ENCODE data around the gene TNN. TPM values are rescaled to one million over a fixed set of nuclear protein-coding genes. Genes with fewer than 3 reads are reported as not detected.

TNN gene
- total and polyA plus RNA-seq, 7 donors: 0.03 to 0.36 (median 0.28) TPM; not detected in 2

DNA sequence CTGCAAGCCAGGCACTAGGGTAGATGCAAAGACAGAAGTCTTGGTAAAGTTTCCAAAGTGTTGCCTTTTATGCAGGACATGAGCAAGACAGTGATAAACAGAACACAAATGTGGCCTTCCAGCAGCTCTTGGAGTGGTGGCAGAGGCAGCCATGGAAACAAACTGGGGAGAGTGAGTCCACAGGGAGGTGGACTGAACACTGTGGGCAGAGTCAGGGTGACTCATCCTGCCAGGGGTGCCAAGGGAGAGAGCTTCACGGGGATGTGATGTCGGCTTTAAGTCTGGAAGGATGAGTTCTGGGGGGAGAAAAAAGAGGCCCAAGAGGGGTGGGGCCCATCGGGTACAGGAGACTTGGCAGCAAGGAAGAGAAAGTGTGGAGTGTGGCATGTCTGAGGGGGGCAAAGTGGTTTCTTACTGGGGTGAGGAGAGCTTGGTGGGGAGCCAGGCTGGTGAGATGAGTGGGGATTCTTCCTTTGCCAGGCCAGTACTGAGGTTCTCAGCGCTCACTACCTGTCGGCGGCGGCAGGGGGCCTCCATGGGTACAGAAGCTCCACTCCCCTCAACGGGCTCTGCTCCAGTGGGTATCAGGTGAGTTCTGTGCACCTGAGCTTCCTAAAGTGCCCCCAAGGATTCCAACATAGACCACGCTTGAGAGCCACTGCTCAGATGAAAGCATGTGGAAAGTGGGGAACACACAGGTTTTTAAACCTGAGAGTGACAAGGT lies 83.1 kb downstream of the TNN start:
- H3K9me3 ChIP-seq: no peaks in the 10 kb centered on the region
- 71 to 79% methylated on average over 9 of the region's 9 CpGs for WGBS, 2 donors
- DNase-seq: no peak
- peaks cover 0 to 17% (median 12%) of the 10 kb centered on the region in 4 donors for H3K4me1 ChIP-seq
- TF ChIP-seq POLR2AphosphoS5 (IDR thresholded peaks at IDR 0.05) (no peak), POLR2A (IDR thresholded peaks at IDR 0.05) (no peak)
- no peaks in the 10 kb centered on the region for H3K36me3 ChIP-seq
- intact Hi-C loops (cut with DNase I): loop anchor here (2.0 kb wide), 1 partner anchor 120 kb away; no protein-coding TSS in a partner anchor
- H3K27ac ChIP-seq: peak overlapping the region; percentile 7 to 66 (median 52)
- no peak overlapping the region for H3K4me3 ChIP-seq
- H3K27me3 ChIP-seq: no peaks in the 10 kb centered on the region

DNA sequence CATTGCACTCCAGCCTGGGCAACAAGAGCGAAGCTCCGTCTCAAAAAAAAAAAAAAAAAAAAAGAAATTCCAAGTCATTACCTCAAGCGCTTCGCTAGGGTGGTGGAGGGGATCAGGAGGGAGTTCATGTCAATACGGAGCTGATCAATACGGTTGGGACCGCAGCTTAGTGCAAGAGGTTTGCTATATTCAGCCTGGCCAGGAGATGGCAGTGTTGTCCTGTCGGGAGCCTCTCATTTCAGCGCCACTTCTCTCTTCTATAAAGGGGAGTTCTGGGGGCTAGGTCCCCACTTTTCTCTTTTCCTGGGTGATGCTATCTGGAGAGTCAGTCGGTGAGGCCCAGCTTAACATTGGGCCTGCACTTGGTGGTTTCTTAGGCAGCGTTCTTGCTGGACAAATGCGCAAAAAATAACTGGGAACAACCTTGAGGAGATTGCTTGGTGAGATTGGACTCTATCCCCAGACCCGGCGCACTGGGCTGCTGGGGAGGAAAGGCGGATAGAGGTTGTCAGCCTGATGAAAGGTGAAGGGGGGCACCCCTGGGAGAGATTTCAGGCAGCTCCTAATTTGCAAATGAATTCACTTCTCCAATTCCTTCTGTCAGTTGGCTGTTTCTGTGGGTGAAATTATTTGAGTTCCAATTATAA lies 84.5 kb downstream of the TNN start:
- H3K4me3 ChIP-seq: no peak overlapping the region
- 4 to 6% methylated on average over 15 of the region's 15 CpGs for WGBS, 2 donors
- peak; percentile 77 for DNase-seq

DNA sequence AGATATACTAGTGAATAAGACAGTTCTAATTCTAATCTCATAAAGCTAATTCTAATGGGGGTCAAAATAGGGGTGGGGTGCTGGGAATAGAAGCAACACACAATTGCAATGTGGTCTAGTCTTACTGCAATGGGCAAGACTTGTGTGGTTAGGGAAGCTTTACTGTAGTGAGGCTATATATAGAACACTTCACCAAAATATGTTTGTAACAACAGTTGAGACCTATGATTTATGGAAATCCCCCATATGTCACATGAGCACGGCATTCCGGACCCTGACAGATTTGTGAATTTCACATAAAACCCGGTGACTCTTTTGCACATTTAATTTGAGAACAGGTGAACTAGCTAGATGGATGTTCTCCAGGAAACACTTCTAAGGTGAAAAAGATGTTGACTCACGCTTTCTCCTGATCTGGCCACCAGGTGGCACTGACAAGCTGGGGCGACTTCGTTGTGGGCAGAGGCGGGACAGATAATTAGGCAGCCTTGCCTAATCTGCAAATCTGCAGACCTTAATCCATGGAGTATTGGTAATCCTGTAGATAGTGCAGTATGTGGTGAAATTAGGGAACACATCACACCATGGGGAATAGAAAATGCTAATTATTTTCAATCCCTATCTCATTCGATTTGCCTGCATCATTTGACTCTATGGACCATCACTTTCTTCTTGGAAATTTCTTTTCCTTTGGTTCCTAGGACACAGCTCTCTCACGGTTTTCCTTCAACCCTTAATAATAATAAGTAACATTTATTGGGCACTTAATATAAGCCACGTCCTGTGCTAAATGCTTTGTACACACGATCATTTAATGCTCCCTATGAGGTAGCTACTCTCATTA lies 87.2 kb downstream of the TNN start:
- Histone ChIP-seq H3K27me3 (no peaks in the 10 kb centered on the region), H3K4me3 (no peak overlapping the region), H3K9me3 (no peaks in the 10 kb centered on the region), H3K4me1 (peaks cover 0 to 14% (median 10%) of the 10 kb centered on the region in 4 donors), H3K27ac (no peak overlapping the region), H3K36me3 (no peaks in the 10 kb centered on the region)
- intact Hi-C loops (cut with DNase I): no loop called here
- DNase-seq: peak; percentile 85
- WGBS, 2 donors: 17 to 26% methylated on average over 11 of the region's 11 CpGs
- TF ChIP-seq POLR2AphosphoS5 (IDR thresholded peaks at IDR 0.05) (no peak), EP300 (IDR thresholded peaks at IDR 0.05) (no peak), POLR2A (IDR thresholded peaks at IDR 0.05) (no peak)
- TF ChIP-seq, protein P1, sequence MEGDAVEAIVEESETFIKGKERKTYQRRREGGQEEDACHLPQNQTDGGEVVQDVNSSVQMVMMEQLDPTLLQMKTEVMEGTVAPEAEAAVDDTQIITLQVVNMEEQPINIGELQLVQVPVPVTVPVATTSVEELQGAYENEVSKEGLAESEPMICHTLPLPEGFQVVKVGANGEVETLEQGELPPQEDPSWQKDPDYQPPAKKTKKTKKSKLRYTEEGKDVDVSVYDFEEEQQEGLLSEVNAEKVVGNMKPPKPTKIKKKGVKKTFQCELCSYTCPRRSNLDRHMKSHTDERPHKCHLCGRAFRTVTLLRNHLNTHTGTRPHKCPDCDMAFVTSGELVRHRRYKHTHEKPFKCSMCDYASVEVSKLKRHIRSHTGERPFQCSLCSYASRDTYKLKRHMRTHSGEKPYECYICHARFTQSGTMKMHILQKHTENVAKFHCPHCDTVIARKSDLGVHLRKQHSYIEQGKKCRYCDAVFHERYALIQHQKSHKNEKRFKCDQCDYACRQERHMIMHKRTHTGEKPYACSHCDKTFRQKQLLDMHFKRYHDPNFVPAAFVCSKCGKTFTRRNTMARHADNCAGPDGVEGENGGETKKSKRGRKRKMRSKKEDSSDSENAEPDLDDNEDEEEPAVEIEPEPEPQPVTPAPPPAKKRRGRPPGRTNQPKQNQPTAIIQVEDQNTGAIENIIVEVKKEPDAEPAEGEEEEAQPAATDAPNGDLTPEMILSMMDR (IDR thresholded peaks at IDR 0.05): peak; percentile 44 to 92 (median 74)

More for the DNA sequence above, 84.5 kb downstream of the TNN start:
- Histone ChIP-seq H3K27me3 (no peaks in the 10 kb centered on the region), H3K4me1 (peaks cover 0 to 14% (median 10%) of the 10 kb centered on the region in 4 donors), H3K36me3 (no peaks in the 10 kb centered on the region), H3K27ac (no peak overlapping the region), H3K9me3 (no peaks in the 10 kb centered on the region)
- intact Hi-C loops (cut with DNase I): loop anchor here (1.0 kb wide), 1 partner anchor 167 kb away; no protein-coding TSS in a partner anchor
- TF ChIP-seq, protein P1 (IDR thresholded peaks at IDR 0.05): peak; percentile 15 to 84 (median 67)
- TF ChIP-seq EP300 (IDR thresholded peaks at IDR 0.05) (no peak), POLR2AphosphoS5 (IDR thresholded peaks at IDR 0.05) (no peak), POLR2A (IDR thresholded peaks at IDR 0.05) (no peak)

DNA sequence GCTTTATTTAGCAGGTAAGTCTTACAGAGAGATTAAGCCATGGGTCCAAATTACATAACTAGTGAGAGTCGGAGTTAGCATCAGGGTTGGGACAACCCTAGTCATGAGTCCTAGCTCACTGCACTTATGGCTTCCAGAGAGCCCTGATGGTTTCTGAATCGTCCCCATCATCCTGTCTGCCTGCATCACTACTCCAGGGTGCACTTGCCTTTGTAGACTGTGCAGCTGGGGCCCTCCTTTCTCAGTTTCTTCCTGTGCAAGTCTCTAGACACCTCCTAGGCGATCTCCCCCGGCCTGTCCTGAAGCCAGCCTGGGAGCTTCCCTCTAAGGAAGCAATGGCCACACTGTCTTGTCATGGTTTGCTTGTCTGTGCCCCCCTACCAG lies 87.8 kb downstream of the TNN start:
- intact Hi-C loops (cut with DNase I): no loop called here
- Histone ChIP-seq H3K27me3 (no peaks in the 10 kb centered on the region), H3K36me3 (no peaks in the 10 kb centered on the region), H3K4me1 (peaks cover 0 to 9% (median 4%) of the 10 kb centered on the region in 4 donors), H3K9me3 (no peaks in the 10 kb centered on the region), H3K27ac (no peak overlapping the region), H3K4me3 (no peak overlapping the region)
- no peak for DNase-seq
- TF ChIP-seq POLR2AphosphoS5 (IDR thresholded peaks at IDR 0.05) (no peak), EP300 (IDR thresholded peaks at IDR 0.05) (no peak), POLR2A (IDR thresholded peaks at IDR 0.05) (no peak)
- TF ChIP-seq, protein P1 (IDR thresholded peaks at IDR 0.05): no peak
- WGBS, 2 donors: 79 to 85% methylated on average over 4 of the region's 4 CpGs

Data from sigmoid colon (tissue), 7 donors.